GM21737 (cell line): ENCODE results near the gene RPS6KB1.
A peak's percentile ranks its signal among the peaks of the same experiment; 100 is the strongest.
"Not testable (repeated sequence)": the region's sequence is repeated elsewhere in the genome, so short reads cannot be mapped to it uniquely, and the experiment has no call there.

Experiments
- ATAC-seq: cut with Tn5 transposase; IDR thresholded peaks from one replicate; pipeline ENCODE4 v1.9.1; 2021; ENCODE audit warnings: mild to moderate bottlenecking, moderate library complexity; ENCODE audit not compliant: unreplicated experiment

RPS6KB1 gene

GRCh38 chr17:59892924-59893675 is at the start of gene RPS6KB1, which contains the start of gene TUBD1:
RPS6KB1 (plus strand) TSS chr17:59893121; CDS start chr17:59893185, 64 bp downstream.
TUBD1 (minus strand) TSS chr17:59892943; CDS start chr17:59891002, 1,941 bp downstream.
- peak; percentile 85 for ATAC-seq

GRCh38 chr17:59844884-59845594 is 47.9 kb upstream of the RPS6KB1 start:
- no peak for ATAC-seq

GRCh38 chr17:59845595-59846393 is 47.1 kb upstream of the RPS6KB1 start:
- no peak for ATAC-seq

GRCh38 chr17:59846394-59847165 is 46.3 kb upstream of the RPS6KB1 start:
- ATAC-seq: peak; percentile 50

GRCh38 chr17:59848385-59848668 is 44.6 kb upstream of the RPS6KB1 start:
- ATAC-seq: no peak

GRCh38 chr17:59848778-59849177 is 44.1 kb upstream of the RPS6KB1 start:
- no peak for ATAC-seq

GRCh38 chr17:59850311-59850710 is 42.6 kb upstream of the RPS6KB1 start:
- ATAC-seq: not testable (repeated sequence)

GRCh38 chr17:59851439-59852375 is 41.2 kb upstream of the RPS6KB1 start:
- no peak for ATAC-seq

- ATAC-seq: not testable (repeated sequence)
Measured at GRCh38 chr17:59852847-59853167, 40.1 kb upstream of the RPS6KB1 start.

GRCh38 chr17:59853168-59853918 is 39.6 kb upstream of the RPS6KB1 start:
- ATAC-seq: no peak

GRCh38 chr17:59853919-59854729 is 38.8 kb upstream of the RPS6KB1 start:
- ATAC-seq: not testable (repeated sequence)

- ATAC-seq: no peak
Measured at GRCh38 chr17:59856859-59857794, 35.8 kb upstream of the RPS6KB1 start.

- no peak for ATAC-seq
Measured at GRCh38 chr17:59858167-59858816, 34.6 kb upstream of the RPS6KB1 start.

GRCh38 chr17:59858932-59859331 is 34.0 kb upstream of the RPS6KB1 start:
- no peak for ATAC-seq

GRCh38 chr17:59859444-59860025 is 33.4 kb upstream of the RPS6KB1 start:
- ATAC-seq: no peak

- no peak for ATAC-seq
Measured at GRCh38 chr17:59863616-59864015, 29.3 kb upstream of the RPS6KB1 start.

- no peak for ATAC-seq
Measured at GRCh38 chr17:59869941-59870218, 23.0 kb upstream of the RPS6KB1 start.
